GM12864 (cell line): ENCODE results near the gene SPAG17.

Experiments
- DNase-seq: peaks from one replicate; pipeline ENCODE4 v3.0.0-alpha.2; 2011; ENCODE audit warnings: low read depth
- H3K4me3 ChIP-seq: 2 replicates; pipeline ENCODE4 v1.5.1; 2011; ENCODE audit warnings: mild to moderate bottlenecking, low read depth, low read length, control low read depth
- CTCF ChIP-seq: IDR thresholded peaks from 2 replicates; pipeline ENCODE4 v1.5.1; 2011; ENCODE audit warnings: low read depth, mild to moderate bottlenecking, moderate library complexity, low read length, control low read depth, inconsistent platforms; ENCODE audit errors: missing control alignments

The SPAG17 gene

GRCh38 chr1:118144684-118145083 is 40.3 kb downstream of the SPAG17 start:
- DNase-seq: no peak
- H3K4me3 ChIP-seq: no peak overlapping the region
- TF ChIP-seq CTCF: no peak

GRCh38 chr1:118143831-118144230 is 41.2 kb downstream of the SPAG17 start:
- H3K4me3 ChIP-seq: no peak overlapping the region
- no peak for TF ChIP-seq CTCF
- no peak for DNase-seq

GRCh38 chr1:118143121-118143520 is 41.9 kb downstream of the SPAG17 start:
- no peak for DNase-seq
- no peak overlapping the region for H3K4me3 ChIP-seq
- TF ChIP-seq CTCF: no peak

- H3K4me3 ChIP-seq: no peak overlapping the region
- DNase-seq: no peak
Measured at GRCh38 chr1:118142546-118142945, 42.5 kb downstream of the SPAG17 start.

GRCh38 chr1:118137900-118138299 is 47.1 kb downstream of the SPAG17 start:
- H3K4me3 ChIP-seq: no peak overlapping the region
- no peak for DNase-seq
- no peak for TF ChIP-seq CTCF

More at GRCh38 chr1:118142546-118142945, 42.5 kb downstream of the SPAG17 start:
- no peak for TF ChIP-seq CTCF

GRCh38 chr1:118136187-118136941 is 48.7 kb downstream of the SPAG17 start:
- no peak for TF ChIP-seq CTCF
- no peak overlapping the region for H3K4me3 ChIP-seq
- peak; percentile 50 for DNase-seq

GRCh38 chr1:118132000-118132399 is 53.0 kb downstream of the SPAG17 start:
- TF ChIP-seq CTCF: no peak
- no peak for DNase-seq
- H3K4me3 ChIP-seq: no peak overlapping the region
